Medulla oblongata (tissue), 1 donor: ENCODE data around the gene CPED1.

Experiments
- DNase-seq: peaks from one replicate; pipeline ENCODE4 v3.0.0-alpha.2; 2015; ENCODE audit errors: extremely low spot score

Gene CPED1

DNA sequence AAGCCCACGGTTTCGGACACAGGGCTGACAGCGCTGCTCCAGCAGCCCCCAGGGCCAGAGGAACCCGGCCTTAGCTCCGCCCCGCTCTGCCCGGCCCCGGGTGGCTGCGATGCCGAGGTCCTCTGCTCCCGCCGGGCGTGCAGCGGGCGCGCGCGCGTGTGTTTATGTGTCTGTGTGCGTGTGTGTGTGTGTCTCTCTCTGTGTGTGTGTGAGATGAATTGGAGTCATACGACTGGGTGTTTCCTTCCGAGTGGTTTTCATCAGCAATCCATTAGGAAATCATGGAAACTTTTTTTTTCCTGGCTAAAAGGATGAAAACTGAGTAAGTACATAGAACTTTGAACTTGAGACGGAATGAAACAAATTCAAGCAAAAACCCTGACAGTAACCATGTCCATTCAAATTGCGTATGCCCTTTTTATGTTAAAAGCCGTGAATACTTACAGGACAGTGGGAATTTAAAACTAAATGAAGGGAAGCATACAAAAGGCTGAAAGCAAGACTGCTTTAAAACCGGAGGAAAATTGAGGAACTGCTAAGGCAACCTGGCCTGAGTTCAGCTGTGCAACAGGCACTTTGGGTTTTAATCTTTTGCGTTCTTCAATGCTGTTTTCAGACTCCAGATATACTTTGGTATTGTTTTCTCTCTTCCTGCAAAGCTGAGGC is at the start of gene CPED1:
Gene CPED1 (plus strand): TSS at position 121 of the 666 bp plus-strand sequence. CDS start 911 bp downstream, outside the sequence.
- DNase-seq: peak; percentile 47

GRCh38 chr7:120939345-120939744 is 49.2 kb upstream of the CPED1 start:
- DNase-seq: no peak

- DNase-seq: peak; percentile 11
Measured at GRCh38 chr7:120941064-120941463, 47.4 kb upstream of the CPED1 start.

GRCh38 chr7:120941856-120942255 is 46.7 kb upstream of the CPED1 start:
- DNase-seq: no peak

DNA sequence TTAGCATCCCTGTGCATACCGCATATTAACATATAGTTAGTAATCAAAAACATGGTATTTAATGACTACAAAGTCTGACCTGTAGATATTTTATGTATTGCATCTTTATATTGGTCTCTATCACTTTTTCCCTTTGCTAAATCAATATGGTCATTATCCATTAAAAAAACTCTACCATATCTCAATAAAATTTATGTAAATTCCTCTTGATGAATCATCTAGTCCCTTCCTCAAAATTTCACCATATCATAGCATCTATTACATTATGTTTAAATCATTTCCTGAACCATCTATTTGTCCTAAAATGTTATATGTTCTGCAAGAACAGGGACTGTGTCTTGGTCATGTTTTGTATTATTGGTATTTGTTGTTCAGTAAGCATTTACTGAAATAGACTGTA is 45.6 kb upstream of the CPED1 start:
- no peak for DNase-seq

DNA sequence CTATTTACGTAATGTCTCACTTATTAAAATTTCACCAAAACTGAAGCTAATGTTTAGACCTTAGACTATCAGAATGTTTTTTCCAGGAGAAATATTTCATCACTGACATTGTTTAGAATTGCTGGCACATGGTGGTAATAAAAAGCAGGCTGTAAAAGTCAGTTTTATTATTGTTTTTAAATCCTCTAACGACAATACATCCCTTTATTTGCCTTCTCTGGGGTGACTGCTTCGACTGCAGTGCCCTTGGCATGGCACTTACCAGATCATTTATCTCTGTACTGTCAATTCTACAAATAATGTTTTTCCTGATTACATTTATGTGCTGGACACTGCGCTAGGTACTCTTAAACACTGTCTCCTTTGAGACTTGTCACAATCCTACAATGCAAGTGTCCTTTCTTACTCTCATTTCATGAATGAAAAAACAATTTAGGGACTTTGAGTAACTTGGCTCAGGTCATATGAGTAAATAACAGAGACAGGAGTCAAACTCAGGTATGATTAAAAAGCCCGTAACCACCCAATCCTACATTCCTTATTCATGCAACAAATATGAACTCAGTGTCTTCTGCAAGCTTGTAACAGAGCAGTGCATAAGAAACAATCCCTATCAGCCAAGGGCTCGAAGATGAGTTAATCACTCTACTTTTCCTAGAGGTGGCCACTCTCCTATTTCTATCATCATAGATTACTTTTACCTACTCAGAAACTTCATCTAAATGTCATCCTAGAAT is 43.5 kb upstream of the CPED1 start:
- no peak for DNase-seq

DNA sequence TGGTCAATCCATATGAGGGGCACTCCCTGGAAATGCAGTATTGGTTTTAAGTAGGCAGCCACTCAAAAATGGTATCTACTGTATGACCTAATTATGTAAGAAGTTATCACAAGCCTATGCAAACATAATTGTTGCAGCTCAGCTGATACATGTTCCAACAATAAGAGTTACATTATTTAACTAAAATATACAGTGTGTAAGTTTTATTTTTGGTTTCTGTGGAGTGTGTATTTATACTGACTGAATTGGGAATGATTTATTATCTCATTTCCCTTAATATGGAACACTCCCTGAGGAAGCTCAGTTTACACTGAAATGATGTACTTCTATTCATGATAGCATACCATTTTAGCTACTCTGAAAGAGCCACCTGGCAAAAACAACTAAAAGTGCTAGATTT is 40.5 kb upstream of the CPED1 start:
- DNase-seq: no peak

GRCh38 chr7:120949393-120949911 is 39.1 kb upstream of the CPED1 start:
- peak; percentile 27 for DNase-seq

- peak; percentile 28 for DNase-seq
Measured at GRCh38 chr7:120949998-120950538, 38.4 kb upstream of the CPED1 start.

GRCh38 chr7:120950539-120951308 is 37.8 kb upstream of the CPED1 start, which contains the start of gene ING3:
TSS of gene ING3 (plus strand) at chr7:120950777. CDS start at chr7:120950897, 120 bp downstream.
- peak; percentile 99 for DNase-seq

DNA sequence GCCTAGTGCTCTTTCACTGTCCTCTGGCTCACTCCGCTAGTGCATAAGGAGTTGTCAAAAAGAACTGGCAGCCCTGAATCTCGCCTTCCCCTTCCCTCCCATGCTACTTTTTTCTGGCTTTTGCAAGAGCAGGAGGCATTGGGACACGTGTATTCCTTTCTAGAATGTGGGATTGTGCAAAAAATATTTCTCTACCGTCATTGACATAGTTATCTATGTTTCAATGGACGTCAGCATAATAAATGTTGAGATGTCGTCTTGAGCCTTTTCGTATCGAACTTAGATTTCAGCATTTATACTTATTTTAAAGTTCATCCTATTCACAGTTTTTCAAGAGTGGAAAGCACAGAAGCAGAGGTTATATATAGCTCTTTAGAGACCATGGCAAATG is 37.2 kb upstream of the CPED1 start:
- no peak for DNase-seq

GRCh38 chr7:120951826-120952225 is 36.7 kb upstream of the CPED1 start:
- DNase-seq: no peak

DNA sequence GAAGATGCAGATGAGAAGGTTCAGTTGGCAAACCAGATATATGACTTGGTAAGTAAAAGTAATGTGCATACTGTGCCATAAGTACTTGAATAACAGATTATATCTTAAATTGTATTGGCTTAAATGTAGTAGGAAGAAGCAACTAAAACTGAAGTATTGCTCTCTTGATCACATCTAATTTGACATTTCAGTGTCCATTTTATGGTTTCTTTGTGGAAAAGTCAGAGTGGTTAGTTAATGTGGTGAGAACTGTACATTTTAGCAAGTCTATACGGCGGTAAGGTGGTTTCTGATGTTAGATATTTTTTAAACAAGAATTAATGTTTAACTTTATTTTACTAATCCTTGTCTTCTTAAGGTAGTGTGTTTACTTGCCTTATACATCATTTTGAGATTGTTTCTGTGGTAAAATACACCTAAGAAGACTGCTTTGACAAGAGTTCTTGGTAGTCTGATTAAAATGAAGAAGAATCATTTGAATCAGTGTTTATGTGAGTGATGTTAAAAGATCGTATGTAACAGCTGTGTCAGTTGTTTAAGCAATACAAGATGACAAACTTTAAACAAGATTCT is 32.8 kb upstream of the CPED1 start:
- no peak for DNase-seq

- no peak for DNase-seq
Measured at GRCh38 chr7:120959929-120960484, 28.5 kb upstream of the CPED1 start.

GRCh38 chr7:120960714-120961113 is 27.8 kb upstream of the CPED1 start:
- no peak for DNase-seq

- no peak for DNase-seq
Measured at GRCh38 chr7:120961638-120962173, 26.8 kb upstream of the CPED1 start.

DNA sequence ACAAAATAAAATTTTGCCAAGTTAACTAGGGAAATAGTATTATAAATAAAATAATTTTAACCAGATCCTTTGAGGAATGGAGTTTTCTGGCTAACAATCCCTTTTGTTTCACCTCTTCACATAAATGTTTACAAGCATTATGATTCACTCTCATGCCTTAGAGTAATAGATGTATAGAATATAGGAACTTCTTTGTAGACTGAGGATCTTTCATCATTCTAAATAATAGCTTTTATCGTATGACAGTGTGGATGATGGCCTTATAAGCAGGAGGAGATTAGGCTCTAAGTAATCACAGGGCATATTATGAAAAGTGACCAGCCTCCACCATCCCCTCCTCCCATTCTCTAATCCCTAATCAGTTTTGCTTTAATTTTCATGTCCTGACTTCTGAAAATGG is 24.4 kb upstream of the CPED1 start:
- no peak for DNase-seq

GRCh38 chr7:120966961-120967360 is 21.6 kb upstream of the CPED1 start:
- no peak for DNase-seq

DNA sequence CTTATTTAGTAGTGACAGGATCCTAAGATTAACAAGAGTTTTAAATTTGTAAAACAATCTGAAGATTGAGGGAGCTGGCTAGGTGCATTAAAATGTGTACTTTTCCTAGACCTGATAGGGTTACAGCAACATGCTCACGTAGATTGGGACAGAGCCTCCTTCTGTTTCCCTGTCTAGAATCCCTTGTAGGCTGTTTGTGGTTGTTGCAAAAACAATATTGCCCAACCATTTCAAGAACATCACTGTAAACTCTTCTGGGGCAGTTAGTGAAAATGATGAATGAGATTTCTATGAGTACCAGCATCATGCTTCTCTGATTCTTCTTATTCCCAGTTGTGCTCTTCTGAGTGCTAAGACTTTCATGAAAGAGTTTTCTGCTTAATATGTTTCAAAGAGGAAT is 14.7 kb upstream of the CPED1 start:
- no peak for DNase-seq

GRCh38 chr7:120979765-120980499 is 8.6 kb upstream of the CPED1 start:
- DNase-seq: no peak
